ENCODE results near the gene TSPEAR.

- no peak for TF ChIP-seq LEF1 (IDR thresholded peaks at IDR 0.05; ENCODE audit: borderline replicate concordance)
- no peak for TF ChIP-seq ELF4 (IDR thresholded peaks at IDR 0.05)
- no peak for TF ChIP-seq SUZ12 (IDR thresholded peaks at IDR 0.05)
- TF ChIP-seq FOXK2 (IDR thresholded peaks at IDR 0.05): no peak
- no peak for TF ChIP-seq CTBP1 (IDR thresholded peaks at IDR 0.05; ENCODE audit: borderline replicate concordance)
- no peak for TF ChIP-seq BHLHE40 (IDR thresholded peaks at IDR 0.05; ENCODE audit: borderline replicate concordance)
- TF ChIP-seq TARDBP (IDR thresholded peaks at IDR 0.05): no peak
- no peak for TF ChIP-seq FOXA1 (IDR thresholded peaks at IDR 0.05)
- TF ChIP-seq FOXM1 (IDR thresholded peaks at IDR 0.05; ENCODE audit: borderline replicate concordance): no peak
Measured at GRCh38 chr21:44548381-44548780, 163.0 kb downstream of the TSPEAR start.

Data from HEK293T (cell line).